Lower lobe of right lung (tissue), 2 donors: Measurements from ENCODE around the gene PPP2R5C. TPM values are rescaled to one million over a fixed set of nuclear protein-coding genes. Genes with fewer than 3 reads are reported as not detected.

Experiments
- ATAC-seq, 2 donors: fragments of 200-7000 bp; cut with Tn5 transposase; one replicate each; pipeline ENCODE4 v1.9.1; 2020 to 2022; ENCODE audit warnings: mild to moderate bottlenecking in 2 of 2, moderate library complexity in 2 of 2
- DNase-seq: peaks from one replicate; pipeline ENCODE4 v3.0.0-alpha.2; 2020
- H3K27ac ChIP-seq: fragments of 200-600 bp; one replicate; pipeline ENCODE4 v1.8.0; 2022
- H3K27me3 ChIP-seq: fragments of 200-600 bp; one replicate; pipeline ENCODE4 v1.8.0; 2022; ENCODE audit warnings: low read depth
- H3K36me3 ChIP-seq: fragments of 200-600 bp; one replicate; pipeline ENCODE4 v1.8.0; 2022; ENCODE audit warnings: mild to moderate bottlenecking
- H3K4me1 ChIP-seq: fragments of 200-600 bp; one replicate; pipeline ENCODE4 v1.8.0; 2022
- H3K4me3 ChIP-seq: fragments of 200-600 bp; one replicate; pipeline ENCODE4 v1.8.0; 2022; ENCODE audit warnings: mild to moderate bottlenecking
- H3K9me3 ChIP-seq: fragments of 200-600 bp; one replicate; pipeline ENCODE4 v1.8.0; 2022
- CTCF ChIP-seq: fragments of 200-600 bp; IDR thresholded peaks from one replicate; pipeline ENCODE4 v1.8.0; 2022; ENCODE audit warnings: antibody characterized with exemption, mild to moderate bottlenecking
- intact Hi-C: fragments of 100-400 bp; cut with DNase I; formaldehyde crosslinking; loops from one replicate; pipeline ENCODE4 v1.11.0; 2022
- total RNA-seq: library from RNA; stranded (reverse); fragmentation: NEBNext Ultra II Directional; extraction: Animal tissue kit (Norgen Biotek cat#: 25700); gene quantifications from one replicate; pipeline ENCODE4 v1.2.1, GENCODE V29; 2021
- donor health status: DM: no; HTN: yes; CAD: no; lungs with severe emphysema.

PPP2R5C gene
- total RNA-seq, 1 donor from 2014 or later = 160 TPM

- no peak overlapping the region for H3K27ac ChIP-seq
- intact Hi-C loops = no loop called here
- H3K4me3 ChIP-seq = no peak overlapping the region
- DNase-seq (no peak), ATAC-seq (no peak)
- no peaks in the 10 kb centered on the region for H3K4me1 ChIP-seq
- H3K9me3 ChIP-seq = no peaks in the 10 kb centered on the region
- H3K27me3 ChIP-seq = no peaks in the 10 kb centered on the region
- no peak for TF ChIP-seq CTCF
- H3K36me3 ChIP-seq = peaks cover 100% of the 10 kb centered on the region
Observed at GRCh38 chr14:101905614-101906013, 144.1 kb downstream of the PPP2R5C start.

- H3K9me3 ChIP-seq = no peaks in the 10 kb centered on the region
- no peaks in the 10 kb centered on the region for H3K4me1 ChIP-seq
- peaks cover 97% of the 10 kb centered on the region for H3K36me3 ChIP-seq
- DNase-seq (no peak), ATAC-seq (no peak)
- no peak overlapping the region for H3K4me3 ChIP-seq
- intact Hi-C loops = no loop called here
- no peak overlapping the region for H3K27ac ChIP-seq
- H3K27me3 ChIP-seq = no peaks in the 10 kb centered on the region
- TF ChIP-seq CTCF = no peak
Observed at GRCh38 chr14:101906645-101907044, 145.1 kb downstream of the PPP2R5C start.

- no peaks in the 10 kb centered on the region for H3K27me3 ChIP-seq
- intact Hi-C loops = no loop called here
- no peak overlapping the region for H3K4me3 ChIP-seq
- H3K36me3 ChIP-seq = peaks cover 97% of the 10 kb centered on the region
- no peaks in the 10 kb centered on the region for H3K4me1 ChIP-seq
- ATAC-seq (no peak), DNase-seq (no peak)
- H3K9me3 ChIP-seq = no peaks in the 10 kb centered on the region
- TF ChIP-seq CTCF = no peak
- H3K27ac ChIP-seq = no peak overlapping the region
Observed at GRCh38 chr14:101907619-101908018, 146.1 kb downstream of the PPP2R5C start.

GRCh38 chr14:101908795-101909194, 147.3 kb downstream of the PPP2R5C start:
- ATAC-seq = no peak
- no peak for TF ChIP-seq CTCF

GRCh38 chr14:101909371-101910096, 148.0 kb downstream of the PPP2R5C start:
- ATAC-seq = no peak
- Histone ChIP-seq H3K36me3 (peaks cover 97% of the 10 kb centered on the region), H3K4me1 (no peaks in the 10 kb centered on the region), H3K27ac (no peak overlapping the region), H3K4me3 (no peak overlapping the region), H3K9me3 (no peaks in the 10 kb centered on the region), H3K27me3 (no peaks in the 10 kb centered on the region)
- DNase-seq = no peak
- intact Hi-C loops = no loop called here
- no peak for TF ChIP-seq CTCF

More at GRCh38 chr14:101908795-101909194, 147.3 kb downstream of the PPP2R5C start:
- no peaks in the 10 kb centered on the region for H3K9me3 ChIP-seq
- no peaks in the 10 kb centered on the region for H3K27me3 ChIP-seq
- no peaks in the 10 kb centered on the region for H3K4me1 ChIP-seq
- no peak overlapping the region for H3K27ac ChIP-seq
- peaks cover 97% of the 10 kb centered on the region for H3K36me3 ChIP-seq
- intact Hi-C loops = no loop called here
- no peak overlapping the region for H3K4me3 ChIP-seq
- no peak for DNase-seq
